ENCODE measurements around the gene KMT2B. TPM values are rescaled to one million over a fixed set of nuclear protein-coding genes. Genes with fewer than 3 reads are reported as not detected.

The KMT2B gene
- total and polyA plus RNA-seq, 2 donors from 2014 or later: 14.8 to 40.8 TPM

DNA sequence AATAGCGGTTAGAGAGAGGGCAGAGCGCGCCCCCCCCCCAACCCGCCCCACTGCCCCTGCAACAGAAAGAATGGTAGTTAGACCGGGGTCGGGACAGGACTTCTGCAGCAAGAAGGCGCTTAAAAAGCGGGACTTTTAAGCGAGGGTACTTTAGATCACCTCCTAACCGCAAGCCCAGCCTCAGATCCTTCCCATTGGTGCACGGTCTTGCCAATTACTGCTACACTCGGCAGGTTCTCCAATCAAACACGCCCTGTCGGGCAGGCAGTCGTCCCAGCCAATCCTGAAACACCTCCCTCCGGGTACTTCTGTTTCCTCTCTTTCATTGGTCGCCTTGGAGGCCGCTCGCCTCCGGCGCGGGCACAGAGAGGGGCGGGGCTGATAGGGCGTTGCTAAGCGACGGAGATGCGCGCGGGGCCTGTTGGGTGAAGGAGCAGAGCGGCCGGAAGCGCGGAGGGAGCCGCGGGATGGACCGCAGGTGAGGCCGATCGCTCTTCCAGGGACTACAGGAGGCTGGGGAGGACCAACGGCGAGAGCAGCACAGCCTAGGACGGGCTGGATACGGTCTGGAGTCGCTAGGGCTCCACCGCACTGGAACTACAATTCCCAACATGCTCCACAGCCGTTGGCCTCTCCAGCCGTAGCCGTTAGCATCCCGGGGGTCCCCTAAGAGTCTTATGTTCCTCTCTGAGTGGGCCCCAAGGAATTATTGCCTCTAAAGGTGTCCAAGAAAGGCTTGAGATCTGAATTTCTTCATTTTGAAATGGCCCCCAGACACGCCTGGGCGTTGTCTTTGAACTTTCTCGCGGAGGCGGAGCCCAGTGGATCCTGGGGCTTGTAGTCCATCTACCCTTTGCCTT, 40.2 kb downstream of the KMT2B start, which contains the start of gene PROSER3:
PROSER3 (plus strand) TSS at position 428 of the 860 bp plus-strand sequence; CDS start at position 468, 40 bp downstream.
- peak within 1 kb of the TSS; percentile 88 to 94 for H3K27ac ChIP-seq (ENCODE audit: low read depth in 2 of 2, low read length in 2 of 2)
- peak within 1 kb of the TSS; percentile 87 to 99 (median 93) for H3K4me3 ChIP-seq (ENCODE audit: low read length in 3 of 3)
- no peaks in the 10 kb centered on the region for H3K9me3 ChIP-seq (ENCODE audit: control insufficient read depth in 2 of 3, insufficient read depth in 1 of 3, low read length in 3 of 3)
- DNase-seq (peak; percentile 99 to 100 (median 99)), FAIRE-seq (peak; percentile 99)
- intact Hi-C loops (cut with DNase I): no loop called here
- no peaks in the 10 kb centered on the region for H3K27me3 ChIP-seq (ENCODE audit: control insufficient read depth, insufficient read depth, low read length)
- peaks cover 0 to 21% (median 10%) of the 10 kb centered on the region in 3 donors for H3K36me3 ChIP-seq (ENCODE audit: control insufficient read depth in 2 of 3, insufficient read depth in 3 of 3, low read length in 3 of 3)
- TF ChIP-seq, protein P1, sequence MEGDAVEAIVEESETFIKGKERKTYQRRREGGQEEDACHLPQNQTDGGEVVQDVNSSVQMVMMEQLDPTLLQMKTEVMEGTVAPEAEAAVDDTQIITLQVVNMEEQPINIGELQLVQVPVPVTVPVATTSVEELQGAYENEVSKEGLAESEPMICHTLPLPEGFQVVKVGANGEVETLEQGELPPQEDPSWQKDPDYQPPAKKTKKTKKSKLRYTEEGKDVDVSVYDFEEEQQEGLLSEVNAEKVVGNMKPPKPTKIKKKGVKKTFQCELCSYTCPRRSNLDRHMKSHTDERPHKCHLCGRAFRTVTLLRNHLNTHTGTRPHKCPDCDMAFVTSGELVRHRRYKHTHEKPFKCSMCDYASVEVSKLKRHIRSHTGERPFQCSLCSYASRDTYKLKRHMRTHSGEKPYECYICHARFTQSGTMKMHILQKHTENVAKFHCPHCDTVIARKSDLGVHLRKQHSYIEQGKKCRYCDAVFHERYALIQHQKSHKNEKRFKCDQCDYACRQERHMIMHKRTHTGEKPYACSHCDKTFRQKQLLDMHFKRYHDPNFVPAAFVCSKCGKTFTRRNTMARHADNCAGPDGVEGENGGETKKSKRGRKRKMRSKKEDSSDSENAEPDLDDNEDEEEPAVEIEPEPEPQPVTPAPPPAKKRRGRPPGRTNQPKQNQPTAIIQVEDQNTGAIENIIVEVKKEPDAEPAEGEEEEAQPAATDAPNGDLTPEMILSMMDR (IDR thresholded peaks at IDR 0.05; ENCODE audit: borderline replicate concordance, extremely low read depth, insufficient read depth): no peak
- H3K4me1 ChIP-seq (ENCODE audit: control insufficient read depth in 2 of 3, insufficient read depth in 2 of 3, low read depth in 1 of 3, low read length in 3 of 3): peaks cover 0 to 8% (median 0%) of the 10 kb centered on the region in 3 donors
- H3K9ac ChIP-seq (ENCODE audit: low read length in 3 of 3): peak within 1 kb of the TSS; percentile 75 to 97 (median 80)

DNA sequence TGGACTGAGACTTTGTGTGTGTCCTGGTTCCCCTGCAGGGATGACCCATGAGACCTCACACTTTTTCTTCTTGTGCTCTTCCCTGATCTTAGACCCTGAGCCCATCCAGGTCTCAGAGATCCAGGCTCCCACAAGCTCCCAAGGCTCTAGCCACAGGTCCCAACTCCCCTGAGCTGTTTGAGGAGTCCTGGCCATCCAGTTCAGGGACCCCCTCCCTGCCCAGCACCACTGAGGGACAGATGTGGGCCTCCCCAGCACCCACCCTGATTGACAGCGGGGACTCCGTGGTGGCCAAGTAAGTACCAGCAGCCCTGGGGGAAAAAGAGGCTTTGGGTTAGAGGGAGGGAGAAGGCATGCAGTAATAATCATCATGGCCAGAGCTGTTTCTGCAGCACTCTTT, 41.9 kb downstream of the KMT2B start:
- Histone ChIP-seq H3K9ac (ENCODE audit: low read length in 3 of 3) (no peak overlapping the region), H3K9me3 (ENCODE audit: control insufficient read depth in 2 of 3, insufficient read depth in 1 of 3, low read length in 3 of 3) (no peaks in the 10 kb centered on the region), H3K27me3 (ENCODE audit: control insufficient read depth, insufficient read depth, low read length) (no peaks in the 10 kb centered on the region), H3K4me3 (ENCODE audit: low read length in 3 of 3) (no peak overlapping the region), H3K4me1 (ENCODE audit: control insufficient read depth in 2 of 3, insufficient read depth in 2 of 3, low read depth in 1 of 3, low read length in 3 of 3) (peaks cover 0 to 8% (median 0%) of the 10 kb centered on the region in 3 donors), H3K36me3 (ENCODE audit: control insufficient read depth in 2 of 3, insufficient read depth in 3 of 3, low read length in 3 of 3) (peaks cover 0 to 10% (median 4%) of the 10 kb centered on the region in 3 donors), H3K27ac (ENCODE audit: low read depth in 2 of 2, low read length in 2 of 2) (no peak overlapping the region)
- FAIRE-seq: no peak
- TF ChIP-seq, protein P1 (IDR thresholded peaks at IDR 0.05; ENCODE audit: borderline replicate concordance, extremely low read depth, insufficient read depth): no peak
- DNase-seq: peak in 1 of 5 donors; percentile 42
- intact Hi-C loops (cut with DNase I): no loop called here

- H3K27ac ChIP-seq (ENCODE audit: low read depth in 2 of 2, low read length in 2 of 2): no peak overlapping the region
- FAIRE-seq: no peak
Measured at GRCh38 chr19:35760711-35761349, 43.0 kb downstream of the KMT2B start.

More at GRCh38 chr19:35760711-35761349, 43.0 kb downstream of the KMT2B start:
- Histone ChIP-seq H3K27me3 (ENCODE audit: control insufficient read depth, insufficient read depth, low read length) (no peaks in the 10 kb centered on the region), H3K4me1 (ENCODE audit: control insufficient read depth in 2 of 3, insufficient read depth in 2 of 3, low read depth in 1 of 3, low read length in 3 of 3) (peaks cover 0 to 8% (median 0%) of the 10 kb centered on the region in 3 donors), H3K9me3 (ENCODE audit: control insufficient read depth in 2 of 3, insufficient read depth in 1 of 3, low read length in 3 of 3) (no peaks in the 10 kb centered on the region), H3K9ac (ENCODE audit: low read length in 3 of 3) (no peak overlapping the region), H3K4me3 (ENCODE audit: low read length in 3 of 3) (no peak overlapping the region), H3K36me3 (ENCODE audit: control insufficient read depth in 2 of 3, insufficient read depth in 3 of 3, low read length in 3 of 3) (peaks cover 0 to 10% (median 4%) of the 10 kb centered on the region in 3 donors)
- DNase-seq: no peak
- TF ChIP-seq, protein P1 (IDR thresholded peaks at IDR 0.05; ENCODE audit: borderline replicate concordance, extremely low read depth, insufficient read depth): no peak
- intact Hi-C loops (cut with DNase I): no loop called here
